Endothelial cell of umbilical vein (primary cell): ENCODE results near the gene MVP. TPM values are rescaled to one million over a fixed set of nuclear protein-coding genes. Genes with fewer than 3 reads are reported as not detected.

ENCODE experiments used
- BruUV-seq: library from RNA; stranded (reverse); fragments of 400-500 nt; replicated peaks from 2 replicates; lab custom pipeline; 2021; lab: Mats Ljungman, UMichigan
- CTCF ChIA-PET: fragments of 300-600, 350-600 bp; sonication (Branson Sonifier 250); formaldehyde crosslinking; loops from one replicate; lab custom pipeline; 2021; ENCODE audit warnings: antibody characterized with exemption, inconsistent platforms; lab: Charles Lee
- POLR2A ChIA-PET: fragments of 300-600, 350-600 bp; sonication (Branson Sonifier 250); formaldehyde crosslinking; loops from one replicate; lab custom pipeline; 2021; ENCODE audit warnings: antibody characterized with exemption, inconsistent platforms; lab: Charles Lee
- DNase-seq: peaks from one replicate; pipeline ENCODE4 v3.0.0-alpha.2; 2011; ENCODE audit warnings: low read depth, low spot score
- FAIRE-seq: peaks from 2 replicates; lab custom pipeline; 2011; peaks lifted over from hg19 to GRCh38; lab: Jason Lieb, UNC
- H2AFZ ChIP-seq: 2 replicates; pipeline ENCODE4 v1.6.0; 2012; ENCODE audit warnings: low read depth, low read length, control low read depth, inconsistent platforms
- H3K27ac ChIP-seq: 2 replicates; pipeline ENCODE4 v1.5.1; 2011; ENCODE audit warnings: low read depth, mild to moderate bottlenecking, control low read depth, low read length, moderate library complexity; ENCODE audit not compliant: insufficient read depth
- H3K27me3 ChIP-seq, 2 experiments: 2 replicates each; pipeline versions ENCODE4 v1.6.0 to v1.6.1; 2011; ENCODE audit warnings: low read length in 2 of 2, mixed read lengths in 1 of 2; ENCODE audit not compliant: control insufficient read depth in 2 of 2, insufficient read depth in 2 of 2
- H3K36me3 ChIP-seq, 2 experiments: 2 replicates in 1 of 2; 3 replicates in 1 of 2; pipeline ENCODE4 v1.5.1; 2011; ENCODE audit warnings: low read length in 2 of 2, mild to moderate bottlenecking in 1 of 2, moderate library complexity in 1 of 2; ENCODE audit not compliant: control insufficient read depth in 2 of 2, insufficient read depth in 2 of 2; ENCODE audit errors: extremely low read depth in 1 of 2
- H3K4me1 ChIP-seq: 3 replicates; pipeline ENCODE4 v1.5.1; 2011; ENCODE audit warnings: mild to moderate bottlenecking, low read length; ENCODE audit not compliant: control insufficient read depth, insufficient read depth; ENCODE audit errors: extremely low read depth
- H3K4me2 ChIP-seq: 2 replicates; pipeline ENCODE4 v1.6.1; 2011; ENCODE audit warnings: low read length, control low read depth, mixed read lengths; ENCODE audit not compliant: insufficient read depth
- H3K4me3 ChIP-seq, 3 experiments: fragments of 200-600 bp in 1 of 3; sonication (generic), shearing (Covaris generic) in 1 of 3; replicated peaks in 1 of 3; 2 replicates each; pipeline ENCODE4 v1.5.1; 2011 to 2016; ENCODE audit warnings: control low read depth in 3 of 3, low read length in 3 of 3, mild to moderate bottlenecking in 2 of 3, inconsistent platforms in 1 of 3, low read depth in 1 of 3, moderate library complexity in 1 of 3; ENCODE audit not compliant: insufficient read depth in 1 of 3
- H3K79me2 ChIP-seq: 2 replicates; pipeline ENCODE4 v1.6.0; 2012; ENCODE audit warnings: low read length, inconsistent platforms; ENCODE audit not compliant: control insufficient read depth, insufficient read depth
- H3K9ac ChIP-seq: replicated peaks from 2 replicates; pipeline ENCODE3; 2011; ENCODE audit warnings: low read length, control low read depth; ENCODE audit not compliant: insufficient read depth; ENCODE audit errors: extremely low read depth
- H3K9me1 ChIP-seq: replicated peaks from 3 replicates; pipeline ENCODE4 v1.6.0; 2011; ENCODE audit warnings: mild to moderate bottlenecking, low read length; ENCODE audit not compliant: control insufficient read depth, insufficient read depth; ENCODE audit errors: extremely low read depth
- H3K9me3 ChIP-seq: replicated peaks from 2 replicates; pipeline ENCODE4 v1.5.1; 2012; ENCODE audit warnings: low read length, inconsistent platforms; ENCODE audit not compliant: control insufficient read depth, insufficient read depth
- H4K20me1 ChIP-seq: replicated peaks from 2 replicates; pipeline ENCODE3; 2011; ENCODE audit warnings: mild to moderate bottlenecking, low read length; ENCODE audit not compliant: control insufficient read depth, insufficient read depth; ENCODE audit errors: extremely low read depth
- CTCF ChIP-seq, 2 donors: IDR thresholded peaks; 1 replicate in 1 of 2; 2 replicates in 1 of 2; pipeline ENCODE4 v1.5.1; 2011; ENCODE audit warnings: low read length in 2 of 2, mild to moderate bottlenecking in 2 of 2, moderate library complexity in 2 of 2, control low read depth in 1 of 2, inconsistent platforms in 1 of 2, low read depth in 1 of 2; ENCODE audit not compliant: insufficient read depth in 1 of 2; ENCODE audit errors: extremely low read depth in 1 of 2
- EZH2 ChIP-seq: IDR thresholded peaks from 2 replicates; pipeline ENCODE4 v1.6.1; 2012; ENCODE audit warnings: borderline replicate concordance, low read depth, mild to moderate bottlenecking, moderate library complexity, low read length, inconsistent platforms; ENCODE audit not compliant: severe bottlenecking
- FOS ChIP-seq: IDR thresholded peaks from 2 replicates; pipeline ENCODE4 v1.6.1; 2011; ENCODE audit warnings: mild to moderate bottlenecking, low read length, moderate library complexity, borderline replicate concordance; ENCODE audit not compliant: insufficient read depth
- GATA2 ChIP-seq: IDR thresholded peaks from 2 replicates; pipeline ENCODE4 v1.7.0; 2011; ENCODE audit warnings: low read depth, mild to moderate bottlenecking, moderate library complexity, mixed read lengths, low read length; ENCODE audit not compliant: insufficient read length, insufficient read depth
- JUN ChIP-seq: IDR thresholded peaks from 2 replicates; pipeline ENCODE4 v1.6.1; 2011; ENCODE audit warnings: borderline replicate concordance, low read depth; ENCODE audit not compliant: insufficient read length, insufficient read depth
- MAX ChIP-seq: IDR thresholded peaks from 2 replicates; pipeline ENCODE4 v1.6.1; 2011; ENCODE audit not compliant: insufficient read depth, insufficient read length
- MYC ChIP-seq: IDR thresholded peaks from one replicate; pipeline ENCODE4 v1.6.1; 2011; ENCODE audit warnings: mild to moderate bottlenecking, low read depth, low read length
- POLR2A ChIP-seq: IDR thresholded peaks from 2 replicates; pipeline ENCODE4 v1.6.1; 2012; ENCODE audit warnings: low read depth, mild to moderate bottlenecking, control low read depth, low read length
- POLR2AphosphoS5 ChIP-seq: IDR thresholded peaks from 2 replicates; pipeline ENCODE4 v1.6.1; 2012; ENCODE audit warnings: low read depth, mild to moderate bottlenecking, control low read depth, low read length, moderate library complexity; ENCODE audit not compliant: insufficient read depth
- dilution Hi-C: fragments of 300-500 bp; cut with MboI; formaldehyde crosslinking; loops from one replicate; pipeline ENCODE4 v1.15.0; 2019; ENCODE audit warnings: low sequenced_read_pairs; ENCODE audit not compliant: extremely low pct_ligation_motif_present
- intact Hi-C: fragments of 100-400 bp; cut with micrococcal nuclease; formaldehyde crosslinking; loops from one replicate; pipeline ENCODE4 v1.10.0; 2022
- polyA plus RNA-seq, 4 experiments: library from polyadenylated mRNA; depleted of rRNA in 3 of 4; stranded (reverse) in 3 of 4; unstranded in 1 of 4; fragments of >200 nt; gene quantifications; 2 replicates each; pipeline versions ENCODE4 v1.2.1 to v1.2.3, GENCODE V29; 2011 to 2012; ENCODE audit warnings: missing spikeins in 1 of 4
- total RNA-seq: library from RNA; stranded (reverse); gene quantifications from 2 replicates; pipeline ENCODE4 v1.2.3, GENCODE V29; 2021

The MVP gene
- total and polyA plus RNA-seq, 2 donors (not counting 3 experiments of a cell fraction or from before 2014, with no cell fraction given), result 49.8 to 118 TPM

- Histone ChIP-seq H3K36me3 (no peaks in the 10 kb centered on the region), H3K27ac (no peak overlapping the region), H3K27me3 (peaks cover 14 to 16% of the 10 kb centered on the region in 2 experiments), H3K9me3 (no peaks in the 10 kb centered on the region), H3K4me1 (no peaks in the 10 kb centered on the region), H3K9ac (no peak overlapping the region), H3K4me2 (no peak overlapping the region), H4K20me1 (no peaks in the 10 kb centered on the region), H3K79me2 (no peaks in the 10 kb centered on the region), H3K4me3 (no peak overlapping the region), H2AFZ (peak overlapping the region; percentile 9), H3K9me1 (no peaks in the 10 kb centered on the region)
- FAIRE-seq, result no peak
- BruUV-seq, result no TSS peak
- CTCF ChIA-PET, result interaction anchor here (1.1 to 2.2 kb wide), 2 partner anchors 28 kb away, joined by 5 to 9 read pairs; no protein-coding TSS in a partner anchor
- intact Hi-C loops, result no loop called here
- no peak for DNase-seq
- TF ChIP-seq CTCF (IDR thresholded peaks at IDR 0.05; ENCODE audit: extremely low read depth in 1 of 2, insufficient read depth in 1 of 2, low read depth in 1 of 2, low read length in 2 of 2) (no peak), POLR2A (no peak), POLR2AphosphoS5 (no peak), FOS (no peak), GATA2 (no peak), MAX (no peak), JUN (no peak), MYC (no peak), EZH2 (no peak)
- POLR2A ChIA-PET, result no interaction called here
- dilution Hi-C loops, result no loop called here
Measured at GRCh38 chr16:29876217-29876593, 55.9 kb downstream of the MVP start.
